CD4-positive, alpha-beta T cell (primary cell): ENCODE measurements around the gene RLN3. TPM values are rescaled to one million over a fixed set of nuclear protein-coding genes. Genes with fewer than 3 reads are reported as not detected.

Experiments
- ATAC-seq: fragments of 200-7000 bp; cut with Tn5 transposase; one replicate; pipeline ENCODE4 v1.10.0; 2022; ENCODE audit warnings: mild to moderate bottlenecking; ENCODE audit not compliant: poor library complexity
- CTCF ChIA-PET: fragments of 350-600 bp; sonication (Branson Sonifier 250); formaldehyde crosslinking; loops from one replicate; lab custom pipeline; 2021; ENCODE audit warnings: antibody characterized with exemption, inconsistent platforms; lab: Charles Lee
- POLR2A ChIA-PET: fragments of 350-600 bp; sonication (Branson Sonifier 250); formaldehyde crosslinking; loops from one replicate; lab custom pipeline; 2021; ENCODE audit warnings: antibody characterized with exemption, inconsistent platforms; lab: Charles Lee
- DNase-seq, 14 experiments: peaks; one replicate each; pipeline ENCODE4 v3.0.0-alpha.2; 2013 to 2020; ENCODE audit warnings: mixed read lengths in 2 of 14
- H3K27ac ChIP-seq, 2 donors: one replicate each; pipeline versions ENCODE4 v1.5.1 to v1.7.0; 2013; ENCODE audit warnings: low read length in 2 of 2, low read depth in 1 of 2, mild to moderate bottlenecking in 1 of 2
- H3K27me3 ChIP-seq, 2 experiments: 1 replicate in 1 of 2; 2 replicates in 1 of 2; pipeline versions ENCODE4 v1.6.1 to v1.7.0; 2013; ENCODE audit warnings: low read length in 2 of 2, control low read depth in 1 of 2, mild to moderate bottlenecking in 1 of 2, moderate library complexity in 1 of 2; ENCODE audit not compliant: insufficient read depth in 2 of 2, control insufficient read depth in 1 of 2
- H3K36me3 ChIP-seq: one replicate; pipeline ENCODE4 v1.6.1; 2013; ENCODE audit warnings: low read length, control low read depth; ENCODE audit not compliant: insufficient read depth
- H3K4me1 ChIP-seq: one replicate; pipeline ENCODE4 v1.6.1; 2013; ENCODE audit warnings: low read length, control low read depth; ENCODE audit not compliant: insufficient read depth
- H3K4me3 ChIP-seq: one replicate; pipeline ENCODE4 v1.5.1; 2013; ENCODE audit warnings: mild to moderate bottlenecking, low read length, moderate library complexity
- H3K9me3 ChIP-seq, 2 experiments: 1 replicate in 1 of 2; 2 replicates in 1 of 2; pipeline versions ENCODE4 v1.6.1 to v1.7.0; 2013; ENCODE audit warnings: low read length in 2 of 2, mild to moderate bottlenecking in 2 of 2, control low read depth in 1 of 2, moderate library complexity in 1 of 2; ENCODE audit not compliant: control insufficient read depth in 1 of 2, insufficient read depth in 1 of 2
- H3K27ac Mint-ChIP-seq: one replicate; pipeline ENCODE4 v1.8.0; 2020; ENCODE audit warnings: mixed read lengths
- H3K27me3 Mint-ChIP-seq: one replicate; pipeline ENCODE4 v1.8.0; 2021; ENCODE audit warnings: mixed read lengths
- H3K36me3 Mint-ChIP-seq: one replicate; pipeline ENCODE4 v1.8.0; 2021; ENCODE audit warnings: low read depth, mixed read lengths
- H3K4me1 Mint-ChIP-seq: one replicate; pipeline ENCODE4 v1.8.0; 2021; ENCODE audit warnings: low read depth, mixed read lengths
- H3K4me3 Mint-ChIP-seq: one replicate; pipeline ENCODE4 v1.8.0; 2020; ENCODE audit warnings: mild to moderate bottlenecking, mixed read lengths
- H3K9me3 Mint-ChIP-seq: one replicate; pipeline ENCODE4 v1.8.0; 2020; ENCODE audit warnings: mixed read lengths
- CTCF ChIP-seq: fragments of 200-600 bp; IDR thresholded peaks from one replicate; pipeline ENCODE4 v1.8.0; 2022; ENCODE audit warnings: antibody characterized with exemption, mild to moderate bottlenecking
- intact Hi-C, 2 experiments: fragments of 100-400 bp; cut with DNase I in 1 of 2; cut with micrococcal nuclease in 1 of 2; formaldehyde crosslinking; loops; one replicate each; pipeline versions ENCODE4 v1.15.1 to v1.9.0; 2023 to 2025; cut with DNase I, micrococcal nuclease
- total RNA-seq, 174 experiments: library from RNA in 2 of 174; stranded (reverse) in 2 of 174; gene quantifications; one replicate each; pipeline ENCODE4 v1.2.3 and lab custom pipeline; 2021 to 2026

Gene RLN3
- total RNA-seq, 2 experiments from 2014 or later: not detected

- no peaks in the 10 kb centered on the region for H3K9me3 ChIP-seq
- no peaks in the 10 kb centered on the region for H3K9me3 Mint-ChIP-seq
- DNase-seq: no peak
- POLR2A ChIA-PET: interaction anchor here (0.6 to 1.3 kb wide), 4 partner anchors 12 to 48 kb away, joined by 3 to 9 read pairs (median 6); no protein-coding TSS in a partner anchor
- H3K27me3 ChIP-seq: no peaks in the 10 kb centered on the region
- CTCF ChIA-PET: interaction anchor here (1.0 kb wide), 1 partner anchor 33 kb away, joined by 3 read pairs; the partner anchor contains the start of gene IL27RA
- peaks cover 18% of the 10 kb centered on the region for H3K36me3 Mint-ChIP-seq
- H3K27ac ChIP-seq: no peak overlapping the region
- H3K4me1 ChIP-seq: peaks cover 68% of the 10 kb centered on the region
- H3K4me3 ChIP-seq: no peak overlapping the region
- H3K4me1 Mint-ChIP-seq: peaks cover 51% of the 10 kb centered on the region
- intact Hi-C loops: no loop called here
- no peak for TF ChIP-seq CTCF
- H3K4me3 Mint-ChIP-seq: no peak overlapping the region
- no peaks in the 10 kb centered on the region for H3K27me3 Mint-ChIP-seq
- peaks cover 26% of the 10 kb centered on the region for H3K36me3 ChIP-seq
- peak overlapping the region; percentile 83 for H3K27ac Mint-ChIP-seq
- ATAC-seq: no peak
Observed at GRCh38 chr19:13999085-13999484, 28.9 kb upstream of the RLN3 start.

- TF ChIP-seq CTCF: no peak
Observed at GRCh38 chr19:14000691-14001375, 27.1 kb upstream of the RLN3 start.

GRCh38 chr19:14002571-14003250 lies 25.2 kb upstream of the RLN3 start:
- TF ChIP-seq CTCF: no peak
- no peaks in the 10 kb centered on the region for H3K9me3 ChIP-seq
- intact Hi-C loops: loop anchor here in 1 of 2 experiments (1.0 kb wide), 1 partner anchor 15 kb away; no protein-coding TSS in a partner anchor
- ATAC-seq (no peak), DNase-seq (peak in 5 of 14 experiments; percentile 13 to 75 (median 68))
- peak overlapping the region; percentile 80 for H3K4me3 Mint-ChIP-seq
- H3K27me3 ChIP-seq: no peaks in the 10 kb centered on the region
- peak overlapping the region; percentile 91 for H3K27ac Mint-ChIP-seq
- H3K4me1 Mint-ChIP-seq: peaks cover 70% of the 10 kb centered on the region
- peak overlapping the region; percentile 15 for H3K4me3 ChIP-seq
- no peaks in the 10 kb centered on the region for H3K9me3 Mint-ChIP-seq
- peaks cover 5% of the 10 kb centered on the region for H3K36me3 ChIP-seq
- peak overlapping the region; percentile 76 to 93 for H3K27ac ChIP-seq
- peaks cover 79% of the 10 kb centered on the region for H3K4me1 ChIP-seq
- ChIA-PET POLR2A (interaction anchor here (0.5 to 7.2 kb wide), 8 partner anchors 17 to 1629 kb away, joined by 3 to 117 read pairs (median 5); partner anchors contain the start of genes DCAF15 and IL27RA), CTCF (interaction anchor here (0.6 to 1.5 kb wide), 3 partner anchors 11 to 91 kb away, joined by 3 to 4 read pairs (median 3); no protein-coding TSS in a partner anchor)
- peaks cover 17% of the 10 kb centered on the region for H3K36me3 Mint-ChIP-seq
- no peaks in the 10 kb centered on the region for H3K27me3 Mint-ChIP-seq

More at GRCh38 chr19:14000691-14001375, 27.1 kb upstream of the RLN3 start:
- Mint-ChIP-seq H3K4me3 (peak overlapping the region; percentile 70), H3K4me1 (peaks cover 63% of the 10 kb centered on the region), H3K27ac (peak overlapping the region; percentile 91), H3K9me3 (no peaks in the 10 kb centered on the region), H3K27me3 (no peaks in the 10 kb centered on the region), H3K36me3 (peaks cover 10% of the 10 kb centered on the region)
- intact Hi-C loops: no loop called here
- H3K27ac ChIP-seq: peak overlapping the region; percentile 67 to 93
- no peaks in the 10 kb centered on the region for H3K27me3 ChIP-seq
- H3K4me1 ChIP-seq: peaks cover 81% of the 10 kb centered on the region
- ChIA-PET CTCF (interaction anchor here (1.1 kb wide), 1 partner anchor 31 kb away, joined by 3 read pairs; the partner anchor contains the start of gene IL27RA), POLR2A (interaction anchor here (0.7 to 2.3 kb wide), 6 partner anchors 8 to 31 kb away, joined by 3 to 10 read pairs (median 4); partner anchors contain the start of gene IL27RA)
- ATAC-seq (no peak), DNase-seq (no peak)
- no peak overlapping the region for H3K4me3 ChIP-seq
- H3K9me3 ChIP-seq: no peaks in the 10 kb centered on the region
- H3K36me3 ChIP-seq: peaks cover 21% of the 10 kb centered on the region
